ENCODE measurements around the gene ZNF827.
A peak's percentile ranks its signal among the peaks of the same experiment; 100 is the strongest.

Gene ZNF827

GRCh38 chr4:145938618-145939440 is at the start of gene ZNF827:
ZNF827 (minus strand) TSS chr4:145938823; CDS start chr4:145938407, 416 bp downstream.
- peak within 1 kb of the TSS; percentile 86 for H3K4me3 ChIP-seq (ENCODE audit: low read depth, low read length)
- DNase-seq (ENCODE audit: low read depth): no peak

GRCh38 chr4:145984563-145984962 is 45.9 kb upstream of the ZNF827 start:
- H3K4me3 ChIP-seq (ENCODE audit: low read depth, low read length): no peak overlapping the region
- no peak for DNase-seq (ENCODE audit: low read depth)

GRCh38 chr4:145982791-145983190 is 44.2 kb upstream of the ZNF827 start:
- DNase-seq (ENCODE audit: low read depth): no peak

GRCh38 chr4:145979160-145979559 is 40.5 kb upstream of the ZNF827 start:
- no peak overlapping the region for H3K4me3 ChIP-seq (ENCODE audit: low read depth, low read length)
- DNase-seq (ENCODE audit: low read depth): no peak

More at GRCh38 chr4:145982791-145983190, 44.2 kb upstream of the ZNF827 start:
- no peak overlapping the region for H3K4me3 ChIP-seq (ENCODE audit: low read depth, low read length)

- DNase-seq (ENCODE audit: low read depth): no peak
- no peak overlapping the region for H3K4me3 ChIP-seq (ENCODE audit: low read depth, low read length)
These were observed 38.1 kb upstream of the ZNF827 start for GRCh38 chr4:145976680-145977079.

GRCh38 chr4:145960012-145960411 is 21.4 kb upstream of the ZNF827 start:
- H3K4me3 ChIP-seq (ENCODE audit: low read depth, low read length): no peak overlapping the region
- DNase-seq (ENCODE audit: low read depth): no peak

GRCh38 chr4:145957302-145957701 is 18.7 kb upstream of the ZNF827 start:
- DNase-seq (ENCODE audit: low read depth): no peak

GRCh38 chr4:145956288-145956890 is 17.8 kb upstream of the ZNF827 start:
- no peak overlapping the region for H3K4me3 ChIP-seq (ENCODE audit: low read depth, low read length)
- no peak for DNase-seq (ENCODE audit: low read depth)

More at GRCh38 chr4:145957302-145957701, 18.7 kb upstream of the ZNF827 start:
- no peak overlapping the region for H3K4me3 ChIP-seq (ENCODE audit: low read depth, low read length)

GRCh38 chr4:145954924-145955339 is 16.3 kb upstream of the ZNF827 start:
- peak; percentile 72 for DNase-seq (ENCODE audit: low read depth)
- H3K4me3 ChIP-seq (ENCODE audit: low read depth, low read length): no peak overlapping the region

GRCh38 chr4:145951931-145952330 is 13.3 kb upstream of the ZNF827 start:
- no peak overlapping the region for H3K4me3 ChIP-seq (ENCODE audit: low read depth, low read length)
- no peak for DNase-seq (ENCODE audit: low read depth)

- no peak for DNase-seq (ENCODE audit: low read depth)
- no peak overlapping the region for H3K4me3 ChIP-seq (ENCODE audit: low read depth, low read length)
These were observed 7.0 kb upstream of the ZNF827 start for GRCh38 chr4:145945431-145946155.

- DNase-seq (ENCODE audit: low read depth): no peak
- H3K4me3 ChIP-seq (ENCODE audit: low read depth, low read length): no peak overlapping the region
These were observed 6.3 kb upstream of the ZNF827 start for GRCh38 chr4:145944886-145945285.

- H3K4me3 ChIP-seq (ENCODE audit: low read depth, low read length): no peak overlapping the region
- DNase-seq (ENCODE audit: low read depth): no peak
These were observed 1.2 kb upstream of the ZNF827 start for GRCh38 chr4:145939856-145940255.

- no peak for DNase-seq (ENCODE audit: low read depth)
- no peak overlapping the region for H3K4me3 ChIP-seq (ENCODE audit: low read depth, low read length)
These were observed 773 bp upstream of the ZNF827 start for GRCh38 chr4:145939441-145939750.

GRCh38 chr4:145937971-145938611 is 532 bp downstream of the ZNF827 start:
- no peak for DNase-seq (ENCODE audit: low read depth)
- peak overlapping the region; percentile 86 for H3K4me3 ChIP-seq (ENCODE audit: low read depth, low read length)

GRCh38 chr4:145936997-145937901 is 1.4 kb downstream of the ZNF827 start:
- H3K4me3 ChIP-seq (ENCODE audit: low read depth, low read length): peak overlapping the region; percentile 86
- no peak for DNase-seq (ENCODE audit: low read depth)

- DNase-seq (ENCODE audit: low read depth): no peak
- H3K4me3 ChIP-seq (ENCODE audit: low read depth, low read length): peak overlapping the region; percentile 86
These were observed 2.3 kb downstream of the ZNF827 start for GRCh38 chr4:145936142-145936996.
